Suprapubic skin (tissue), 4 donors: Measurements from ENCODE around the gene LHFPL6.

Experiments
- EP300 ChIP-seq: sonication (generic); formaldehyde crosslinking; IDR thresholded peaks from one replicate; pipeline ENCODE4 v1.6.1; 2017; ENCODE audit warnings: antibody characterized with exemption
- POLR2AphosphoS5 ChIP-seq, 3 donors: sonication (generic); formaldehyde crosslinking; IDR thresholded peaks; one replicate each; pipeline ENCODE4 v1.6.1; 2017; ENCODE audit warnings: antibody characterized with exemption in 3 of 3
- TF ChIP-seq, protein P1 (sequence below), 2 donors: fragments of 200-600 bp in 1 of 2; fragments of 450-650 bp in 1 of 2; sonication (generic) in 1 of 2; IDR thresholded peaks; one replicate each; pipeline ENCODE4 v1.5.1; 2016 to 2019; ENCODE audit warnings: antibody characterized with exemption in 2 of 2, mild to moderate bottlenecking in 1 of 2, moderate library complexity in 1 of 2

- TF ChIP-seq, protein P1, sequence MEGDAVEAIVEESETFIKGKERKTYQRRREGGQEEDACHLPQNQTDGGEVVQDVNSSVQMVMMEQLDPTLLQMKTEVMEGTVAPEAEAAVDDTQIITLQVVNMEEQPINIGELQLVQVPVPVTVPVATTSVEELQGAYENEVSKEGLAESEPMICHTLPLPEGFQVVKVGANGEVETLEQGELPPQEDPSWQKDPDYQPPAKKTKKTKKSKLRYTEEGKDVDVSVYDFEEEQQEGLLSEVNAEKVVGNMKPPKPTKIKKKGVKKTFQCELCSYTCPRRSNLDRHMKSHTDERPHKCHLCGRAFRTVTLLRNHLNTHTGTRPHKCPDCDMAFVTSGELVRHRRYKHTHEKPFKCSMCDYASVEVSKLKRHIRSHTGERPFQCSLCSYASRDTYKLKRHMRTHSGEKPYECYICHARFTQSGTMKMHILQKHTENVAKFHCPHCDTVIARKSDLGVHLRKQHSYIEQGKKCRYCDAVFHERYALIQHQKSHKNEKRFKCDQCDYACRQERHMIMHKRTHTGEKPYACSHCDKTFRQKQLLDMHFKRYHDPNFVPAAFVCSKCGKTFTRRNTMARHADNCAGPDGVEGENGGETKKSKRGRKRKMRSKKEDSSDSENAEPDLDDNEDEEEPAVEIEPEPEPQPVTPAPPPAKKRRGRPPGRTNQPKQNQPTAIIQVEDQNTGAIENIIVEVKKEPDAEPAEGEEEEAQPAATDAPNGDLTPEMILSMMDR (IDR thresholded peaks at IDR 0.05): no peak
- no peak for TF ChIP-seq EP300
- no peak for TF ChIP-seq POLR2AphosphoS5 (IDR thresholded peaks at IDR 0.05)
Measured at GRCh38 chr13:39623466-39623865, 20.5 kb upstream of the LHFPL6 start.
